Loucy (cell line): ENCODE data around the gene RPS6KB2.

Source experiments
- CTCF ChIP-seq: fragments of 200-600 bp; sonication (generic); conservative IDR thresholded peaks from 2 replicates; pipeline ENCODE4 v1.5.1; 2014; ENCODE audit warnings: mild to moderate bottlenecking, antibody characterized with exemption, low read length
- EZH2phosphoT487 ChIP-seq: fragments of 200-600 bp; IDR thresholded peaks from 2 replicates; pipeline ENCODE4 v1.6.1; 2018; ENCODE audit warnings: antibody characterized with exemption, mild to moderate bottlenecking, moderate library complexity, borderline replicate concordance

- no peak for TF ChIP-seq EZH2phosphoT487
- no peak for TF ChIP-seq CTCF
These were observed 4.8 kb upstream of the RPS6KB2 start for GRCh38 chr11:67423466-67423865.
